ENCODE results near the gene GSTM4.

GSTM4 gene

DNA sequence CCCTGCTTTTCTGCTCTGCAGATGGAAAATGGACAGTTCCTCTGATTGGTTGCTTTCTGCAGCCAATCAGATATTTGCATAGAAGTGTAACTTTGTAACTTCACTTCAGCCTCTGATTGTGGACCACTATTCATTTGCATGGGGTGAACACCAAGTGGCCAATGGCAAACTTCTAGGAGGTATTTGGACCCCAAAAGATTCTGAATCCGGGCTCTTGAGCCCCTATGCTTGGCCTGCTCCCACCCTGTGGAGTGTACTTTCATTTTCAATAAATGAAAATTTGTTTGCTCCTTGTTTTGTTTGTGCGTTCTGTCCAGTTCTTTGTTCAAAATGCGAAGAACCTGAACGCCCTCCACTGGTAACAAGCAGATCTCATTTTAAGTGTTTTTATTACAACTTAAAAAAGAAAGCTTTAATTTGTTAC, 6.4 kb upstream of the GSTM4 start:
- DNase-seq (ENCODE audit: low read depth in 2 of 2): peak; percentile 65 to 72
- H3K4me3 ChIP-seq (replicated peaks in 1 of 2; ENCODE audit: low read depth in 2 of 2, low read length in 2 of 2): peak overlapping the region in 1 of 2 donors; percentile 16
- TF ChIP-seq, protein P1, sequence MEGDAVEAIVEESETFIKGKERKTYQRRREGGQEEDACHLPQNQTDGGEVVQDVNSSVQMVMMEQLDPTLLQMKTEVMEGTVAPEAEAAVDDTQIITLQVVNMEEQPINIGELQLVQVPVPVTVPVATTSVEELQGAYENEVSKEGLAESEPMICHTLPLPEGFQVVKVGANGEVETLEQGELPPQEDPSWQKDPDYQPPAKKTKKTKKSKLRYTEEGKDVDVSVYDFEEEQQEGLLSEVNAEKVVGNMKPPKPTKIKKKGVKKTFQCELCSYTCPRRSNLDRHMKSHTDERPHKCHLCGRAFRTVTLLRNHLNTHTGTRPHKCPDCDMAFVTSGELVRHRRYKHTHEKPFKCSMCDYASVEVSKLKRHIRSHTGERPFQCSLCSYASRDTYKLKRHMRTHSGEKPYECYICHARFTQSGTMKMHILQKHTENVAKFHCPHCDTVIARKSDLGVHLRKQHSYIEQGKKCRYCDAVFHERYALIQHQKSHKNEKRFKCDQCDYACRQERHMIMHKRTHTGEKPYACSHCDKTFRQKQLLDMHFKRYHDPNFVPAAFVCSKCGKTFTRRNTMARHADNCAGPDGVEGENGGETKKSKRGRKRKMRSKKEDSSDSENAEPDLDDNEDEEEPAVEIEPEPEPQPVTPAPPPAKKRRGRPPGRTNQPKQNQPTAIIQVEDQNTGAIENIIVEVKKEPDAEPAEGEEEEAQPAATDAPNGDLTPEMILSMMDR (IDR thresholded peaks at IDR 0.05; ENCODE audit: low read depth, low read length): peak; percentile 38

DNA sequence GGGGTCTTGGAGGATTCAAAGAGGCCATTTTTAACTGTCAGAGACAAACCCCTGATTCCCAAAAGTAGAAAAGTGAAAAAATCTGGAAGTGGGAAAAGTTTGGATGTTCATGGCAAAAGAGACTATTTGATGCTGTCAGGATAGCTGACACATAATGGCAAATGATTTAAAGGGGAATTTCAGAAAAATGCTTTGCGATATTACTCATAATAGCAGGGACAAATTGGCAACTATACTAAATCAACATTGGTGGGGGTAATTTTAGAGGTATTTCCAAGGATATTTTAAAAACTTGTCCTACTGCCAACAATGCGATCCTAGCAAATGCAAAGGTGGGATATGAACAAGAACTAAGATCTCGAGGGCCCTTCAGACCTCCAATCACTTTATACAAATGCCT, 5.3 kb upstream of the GSTM4 start:
- TF ChIP-seq, protein P1 (IDR thresholded peaks at IDR 0.05; ENCODE audit: low read depth, low read length): no peak
- DNase-seq (ENCODE audit: low read depth in 2 of 2): peak in 1 of 2 donors; percentile 62
- H3K4me3 ChIP-seq (replicated peaks in 1 of 2; ENCODE audit: low read depth in 2 of 2, low read length in 2 of 2): no peak overlapping the region

DNA sequence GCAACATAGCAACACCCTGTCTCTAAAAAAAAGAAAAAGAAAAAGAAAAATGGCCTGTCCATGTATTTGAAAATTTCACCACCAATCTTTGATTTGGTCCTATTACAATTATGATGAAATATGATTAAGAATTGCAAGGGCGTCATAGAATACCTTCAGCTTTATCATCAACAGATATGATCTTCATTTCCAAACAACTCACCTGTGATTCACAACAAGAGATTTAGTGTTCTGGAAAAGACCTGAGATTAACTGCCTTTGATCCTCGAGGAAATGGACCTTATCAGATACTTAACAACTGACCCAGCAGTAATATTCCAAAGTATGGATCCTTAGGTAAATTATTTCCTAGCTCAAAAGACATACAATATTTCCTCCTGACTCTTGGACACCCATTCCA, 3.5 kb upstream of the GSTM4 start:
- TF ChIP-seq, protein P1 (IDR thresholded peaks at IDR 0.05; ENCODE audit: low read depth, low read length): no peak
- no peak for DNase-seq (ENCODE audit: low read depth in 2 of 2)
- no peak overlapping the region for H3K4me3 ChIP-seq (replicated peaks in 1 of 2; ENCODE audit: low read depth in 2 of 2, low read length in 2 of 2)

DNA sequence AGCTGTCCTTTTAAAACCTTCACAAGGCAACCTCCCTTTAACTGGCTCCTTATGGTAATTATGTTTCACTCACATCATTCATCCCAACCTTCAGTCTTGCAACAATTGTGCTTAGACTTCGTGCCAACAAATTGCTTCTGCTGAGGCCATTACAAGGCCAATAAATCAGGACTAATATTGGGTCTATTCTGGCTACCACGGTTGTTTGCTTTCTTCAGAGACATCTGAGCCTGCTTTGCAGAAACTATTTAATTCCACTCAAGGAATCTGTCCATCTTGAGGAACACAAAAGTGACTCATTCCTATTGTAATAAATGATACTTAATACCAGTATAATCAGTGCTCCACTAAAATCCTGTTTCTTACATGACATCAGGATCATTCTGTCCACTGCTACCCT, 2.6 kb upstream of the GSTM4 start:
- TF ChIP-seq, protein P1 (IDR thresholded peaks at IDR 0.05; ENCODE audit: low read depth, low read length): no peak
- H3K4me3 ChIP-seq (replicated peaks in 1 of 2; ENCODE audit: low read depth in 2 of 2, low read length in 2 of 2): no peak overlapping the region
- DNase-seq (ENCODE audit: low read depth in 2 of 2): no peak

DNA sequence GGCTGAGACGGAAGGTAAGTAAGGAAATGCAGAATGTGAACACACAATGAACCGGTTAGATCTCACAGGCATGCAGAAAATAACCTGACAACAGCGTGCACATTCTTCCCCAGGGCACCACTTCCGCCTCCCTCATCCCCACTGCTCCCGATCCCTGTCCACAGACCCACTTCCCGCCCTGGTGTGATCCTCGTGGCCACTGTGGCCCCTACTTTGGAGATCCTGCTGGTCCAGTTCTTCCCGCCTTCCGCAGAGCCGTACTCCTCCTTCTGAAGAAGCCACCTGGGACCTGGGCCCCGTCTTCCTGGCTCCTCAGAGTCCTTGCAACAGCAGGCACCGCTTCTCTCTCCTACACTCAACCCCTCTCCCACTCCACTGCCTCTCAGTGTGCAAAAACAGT, 1.4 kb upstream of the GSTM4 start:
- TF ChIP-seq, protein P1 (IDR thresholded peaks at IDR 0.05; ENCODE audit: low read depth, low read length): no peak
- no peak overlapping the region for H3K4me3 ChIP-seq (replicated peaks in 1 of 2; ENCODE audit: low read depth in 2 of 2, low read length in 2 of 2)
- no peak for DNase-seq (ENCODE audit: low read depth in 2 of 2)

DNA sequence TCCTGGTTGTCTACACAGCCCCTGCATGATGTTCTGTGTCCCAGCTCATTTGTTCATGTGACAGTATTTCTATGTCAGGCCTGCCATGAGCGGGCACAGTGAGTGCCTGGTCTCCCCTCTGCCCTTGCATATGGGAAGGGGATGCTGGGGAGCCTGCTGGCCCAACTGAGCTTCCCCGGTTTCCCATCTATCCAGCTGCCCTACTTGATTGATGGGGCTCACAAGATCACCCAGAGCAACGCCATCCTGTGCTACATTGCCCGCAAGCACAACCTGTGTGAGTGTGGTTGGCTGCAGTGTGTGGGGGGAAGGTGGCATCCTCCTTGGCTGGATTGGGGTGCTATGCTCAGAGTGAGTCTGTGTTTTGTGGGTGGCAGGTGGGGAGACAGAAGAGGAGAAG, 1.5 kb downstream of the GSTM4 start:
- TF ChIP-seq, protein P1 (IDR thresholded peaks at IDR 0.05; ENCODE audit: low read depth, low read length): no peak
- H3K4me3 ChIP-seq (replicated peaks in 1 of 2; ENCODE audit: low read depth in 2 of 2, low read length in 2 of 2): no peak overlapping the region
- no peak for DNase-seq (ENCODE audit: low read depth in 2 of 2)

DNA sequence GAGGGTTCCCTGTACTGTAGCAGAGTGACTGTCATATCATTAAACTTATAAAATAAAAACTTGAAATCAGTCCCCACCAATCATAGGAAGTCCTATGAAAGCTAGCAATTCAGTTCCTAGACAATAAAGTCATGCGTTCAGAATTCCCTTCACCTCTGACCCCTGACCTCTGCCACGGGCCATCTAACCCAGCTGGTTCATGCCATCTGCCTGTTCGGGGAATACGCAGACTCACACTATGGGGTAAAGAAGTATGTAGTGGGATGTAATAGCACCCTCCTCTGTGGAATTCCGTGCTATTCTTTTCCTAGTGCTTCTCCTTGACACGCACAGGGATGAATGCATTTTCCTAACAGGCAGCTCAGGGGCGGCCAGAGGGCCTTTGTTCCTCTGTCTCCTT, 2.1 kb downstream of the GSTM4 start:
- DNase-seq (ENCODE audit: low read depth in 2 of 2): no peak
- H3K4me3 ChIP-seq (replicated peaks in 1 of 2; ENCODE audit: low read depth in 2 of 2, low read length in 2 of 2): no peak overlapping the region
- TF ChIP-seq, protein P1 (IDR thresholded peaks at IDR 0.05; ENCODE audit: low read depth, low read length): no peak
